AG04449 (cell line): ENCODE data around the gene JPH2.
"Not testable (repeated sequence)": the region's sequence is repeated elsewhere in the genome, so short reads cannot be mapped to it uniquely, and the experiment has no call there.

Experiments used
- CTCF ChIA-PET: fragments of 350-600 bp; formaldehyde crosslinking; extraction: SDS; loops from one replicate; lab custom pipeline; 2021; ENCODE audit warnings: antibody characterized with exemption; lab: Yijun Ruan, JAX
- POLR2A ChIA-PET: fragments of 400-600, 350-600 bp; formaldehyde crosslinking; extraction: SDS; loops from one replicate; lab custom pipeline; 2020; ENCODE audit warnings: antibody characterized with exemption, inconsistent platforms; lab: Yijun Ruan, JAX
- DNase-seq: peaks from one replicate; pipeline ENCODE4 v3.0.0-alpha.2; 2010; ENCODE audit warnings: low read depth, low spot score
- H3K4me3 ChIP-seq: 2 replicates; pipeline ENCODE4 v1.5.1; 2011; ENCODE audit warnings: low read depth, mild to moderate bottlenecking, control low read depth, low read length
- TF ChIP-seq, protein P1 (sequence below): IDR thresholded peaks from one replicate; pipeline ENCODE4 v1.5.1; 2011; ENCODE audit warnings: mild to moderate bottlenecking, moderate library complexity, low read length, control low read depth, inconsistent platforms; ENCODE audit not compliant: insufficient read depth; ENCODE audit errors: missing control alignments

The JPH2 gene

DNA sequence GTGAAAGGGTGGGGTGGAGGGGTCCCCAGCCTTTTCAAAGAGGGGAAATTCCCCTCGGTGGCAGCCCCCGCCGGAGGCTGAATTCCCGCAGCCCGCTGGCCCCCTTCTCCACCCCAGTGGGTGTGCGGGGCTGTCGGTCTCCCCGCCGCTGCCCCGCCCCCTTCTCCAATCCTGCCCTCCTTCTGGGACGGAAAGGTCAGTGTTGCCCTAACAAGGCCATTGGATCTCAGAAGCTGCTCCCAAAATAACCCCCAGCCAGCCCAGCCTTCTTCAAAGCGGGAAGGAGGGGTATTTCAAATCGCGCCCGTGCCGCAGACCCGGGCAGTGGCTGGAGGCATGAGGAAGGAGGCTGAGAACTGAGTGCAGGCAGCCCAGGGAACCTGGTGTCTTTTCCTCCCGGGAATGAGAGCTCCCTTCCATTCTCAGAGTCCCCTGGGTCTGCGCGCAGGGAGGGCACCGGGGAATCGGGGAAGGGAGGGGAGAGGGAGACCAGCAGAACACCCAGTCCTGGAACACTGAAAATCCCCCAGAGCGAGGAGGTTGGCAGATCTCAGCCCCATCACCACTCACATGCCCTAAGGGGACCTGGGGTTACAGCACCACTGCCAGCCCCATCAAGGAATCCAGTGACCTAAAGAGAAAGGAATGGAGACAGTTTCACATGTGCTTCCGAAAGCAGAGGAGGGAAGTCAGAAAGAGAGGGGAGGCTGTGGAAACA lies at the start of gene JPH2:
TSS of gene JPH2 (minus strand) at position 135 of the 718 bp plus-strand sequence. CDS start 483 bp downstream, outside the sequence.
- CTCF ChIA-PET = interaction anchor here (0.8 to 17.1 kb wide), 19 partner anchors 8 to 437 kb away, joined by 3 to 820 read pairs (median 6); partner anchors contain the start of genes FITM2 and OSER1
- peak within 1 kb of the TSS; percentile 62 for H3K4me3 ChIP-seq
- POLR2A ChIA-PET = interaction anchor here (0.7 to 1.8 kb wide), 6 partner anchors 21 to 70 kb away, joined by 3 to 10 read pairs (median 6); no protein-coding TSS in a partner anchor
- TF ChIP-seq, protein P1, sequence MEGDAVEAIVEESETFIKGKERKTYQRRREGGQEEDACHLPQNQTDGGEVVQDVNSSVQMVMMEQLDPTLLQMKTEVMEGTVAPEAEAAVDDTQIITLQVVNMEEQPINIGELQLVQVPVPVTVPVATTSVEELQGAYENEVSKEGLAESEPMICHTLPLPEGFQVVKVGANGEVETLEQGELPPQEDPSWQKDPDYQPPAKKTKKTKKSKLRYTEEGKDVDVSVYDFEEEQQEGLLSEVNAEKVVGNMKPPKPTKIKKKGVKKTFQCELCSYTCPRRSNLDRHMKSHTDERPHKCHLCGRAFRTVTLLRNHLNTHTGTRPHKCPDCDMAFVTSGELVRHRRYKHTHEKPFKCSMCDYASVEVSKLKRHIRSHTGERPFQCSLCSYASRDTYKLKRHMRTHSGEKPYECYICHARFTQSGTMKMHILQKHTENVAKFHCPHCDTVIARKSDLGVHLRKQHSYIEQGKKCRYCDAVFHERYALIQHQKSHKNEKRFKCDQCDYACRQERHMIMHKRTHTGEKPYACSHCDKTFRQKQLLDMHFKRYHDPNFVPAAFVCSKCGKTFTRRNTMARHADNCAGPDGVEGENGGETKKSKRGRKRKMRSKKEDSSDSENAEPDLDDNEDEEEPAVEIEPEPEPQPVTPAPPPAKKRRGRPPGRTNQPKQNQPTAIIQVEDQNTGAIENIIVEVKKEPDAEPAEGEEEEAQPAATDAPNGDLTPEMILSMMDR = no peak
- DNase-seq = no peak

DNA sequence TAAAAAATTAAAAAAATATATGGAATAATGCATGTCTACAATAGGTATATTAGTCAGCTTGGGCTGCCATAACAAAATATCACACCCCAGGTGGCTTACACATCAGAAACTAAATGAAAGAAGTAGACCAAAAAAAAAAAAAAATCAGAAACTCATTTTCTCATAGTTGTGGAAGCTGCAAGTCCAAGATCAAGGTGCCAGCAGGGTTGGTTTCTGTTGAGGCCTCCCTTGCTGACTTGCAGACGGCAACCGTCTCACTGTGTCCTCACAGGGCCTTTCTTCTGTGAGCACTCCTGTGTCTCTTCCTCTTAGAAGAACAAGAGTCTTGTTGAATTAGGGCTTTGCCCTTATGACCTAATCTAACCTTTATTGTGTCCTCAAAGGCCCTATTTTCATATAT lies 48.7 kb upstream of the JPH2 start:
- H3K4me3 ChIP-seq = no peak overlapping the region
- ChIA-PET POLR2A (interaction anchor here (0.6 kb wide), 1 partner anchor 26 kb away, joined by 3 read pairs; no protein-coding TSS in a partner anchor), CTCF (interaction anchor here (1.0 kb wide), 1 partner anchor 22 kb away, joined by 3 read pairs; no protein-coding TSS in a partner anchor)
- TF ChIP-seq, protein P1 = no peak
- no peak for DNase-seq

DNA sequence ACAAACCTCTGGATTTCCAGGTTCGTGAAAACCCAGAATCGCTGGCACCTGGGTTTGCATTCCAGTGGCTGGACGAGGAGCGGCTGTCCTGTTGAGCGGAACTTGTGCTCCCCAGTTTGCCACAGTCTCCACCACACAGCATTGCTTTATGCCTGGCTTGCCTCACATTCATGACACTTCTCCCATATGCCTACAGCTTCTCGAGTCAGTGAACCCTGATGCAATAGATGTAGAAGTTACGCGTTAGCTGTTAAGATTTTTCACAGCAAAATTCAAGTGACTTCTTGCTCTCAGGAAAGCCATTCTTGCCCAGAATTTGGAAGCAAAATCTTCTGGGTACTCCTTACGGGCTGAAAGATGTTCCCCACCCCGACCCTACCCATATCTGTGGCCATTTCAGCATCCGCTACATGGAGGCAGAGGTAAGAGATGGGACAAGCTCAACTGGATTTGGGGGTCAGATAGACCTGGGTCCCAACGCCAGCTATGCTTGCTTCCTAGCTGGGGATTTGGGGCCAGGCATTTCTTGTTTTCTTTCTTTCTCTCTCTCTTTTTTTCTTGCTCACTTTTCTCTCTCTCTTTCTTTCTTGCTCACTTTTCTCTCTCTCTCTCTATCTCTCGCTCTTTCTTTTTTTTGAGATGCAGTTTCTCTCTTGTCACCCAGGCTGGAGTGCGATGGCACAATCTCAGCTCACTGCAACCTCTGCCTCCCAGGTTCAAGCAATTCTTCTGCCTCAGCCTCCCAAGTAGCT lies 47.8 kb upstream of the JPH2 start:
- CTCF ChIA-PET = interaction anchor here (1.0 to 1.5 kb wide), 3 partner anchors 17 to 21 kb away, joined by 3 to 4 read pairs (median 4); no protein-coding TSS in a partner anchor
- no peak overlapping the region for H3K4me3 ChIP-seq
- POLR2A ChIA-PET = no interaction called here
- TF ChIP-seq, protein P1 = no peak
- DNase-seq = no peak

DNA sequence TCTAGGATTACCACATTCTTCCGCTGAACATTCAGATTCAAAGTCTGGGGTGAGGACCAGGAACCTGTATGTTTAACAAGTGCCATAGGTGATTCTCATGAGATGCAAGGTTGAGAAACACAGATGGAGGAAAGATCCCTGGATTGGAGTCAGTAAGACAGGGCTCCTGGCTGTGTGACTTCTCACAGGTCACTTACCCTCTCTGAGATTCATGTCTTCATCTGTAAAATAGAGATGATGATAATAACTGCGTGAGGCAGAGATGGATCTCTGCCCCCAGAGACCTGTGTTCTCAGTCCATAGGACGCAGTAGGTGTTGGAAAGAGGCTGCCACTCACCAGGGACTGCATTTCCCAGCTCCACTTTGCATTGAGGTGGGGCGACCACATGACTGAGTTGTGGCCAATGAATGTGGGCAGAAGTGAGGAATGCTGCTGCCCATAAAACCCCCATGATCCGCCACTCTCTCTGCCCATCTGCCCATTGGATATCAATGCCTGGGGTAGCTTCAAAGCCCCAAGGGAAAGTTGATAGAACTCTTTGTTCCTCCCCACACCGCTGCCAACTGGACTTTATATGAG lies 46.5 kb upstream of the JPH2 start:
- POLR2A ChIA-PET = no interaction called here
- no peak overlapping the region for H3K4me3 ChIP-seq
- CTCF ChIA-PET = interaction anchor here (1.0 to 1.2 kb wide), 3 partner anchors 13 to 16 kb away, joined by 3 to 6 read pairs (median 4); partner anchors contain the start of gene GDAP1L1
- DNase-seq = no peak
- TF ChIP-seq, protein P1 = no peak

DNA sequence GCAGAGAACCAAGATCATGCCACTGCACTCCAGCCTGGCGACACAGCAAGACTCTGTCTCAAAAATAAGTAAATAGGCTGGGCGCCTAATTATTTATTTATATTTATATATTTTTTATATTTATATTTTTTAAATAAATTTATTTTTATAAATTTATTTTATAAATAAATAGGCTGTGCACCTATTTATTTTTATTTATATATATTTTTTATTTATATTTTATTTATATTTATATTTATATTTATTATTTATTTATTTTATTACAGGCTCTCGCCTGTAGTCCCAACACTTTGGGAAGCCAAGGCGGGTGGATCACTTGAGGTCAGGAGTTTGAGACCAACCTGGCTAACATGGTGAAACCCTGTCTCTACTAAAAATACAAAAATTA lies 45.5 kb upstream of the JPH2 start:
- DNase-seq, POLR2A ChIA-PET, H3K4me3 ChIP-seq: not testable (repeated sequence)
- CTCF ChIA-PET = interaction anchor here (1.2 to 4.6 kb wide), 2 partner anchors 15 to 16 kb away, joined by 6 to 44 read pairs; no protein-coding TSS in a partner anchor

DNA sequence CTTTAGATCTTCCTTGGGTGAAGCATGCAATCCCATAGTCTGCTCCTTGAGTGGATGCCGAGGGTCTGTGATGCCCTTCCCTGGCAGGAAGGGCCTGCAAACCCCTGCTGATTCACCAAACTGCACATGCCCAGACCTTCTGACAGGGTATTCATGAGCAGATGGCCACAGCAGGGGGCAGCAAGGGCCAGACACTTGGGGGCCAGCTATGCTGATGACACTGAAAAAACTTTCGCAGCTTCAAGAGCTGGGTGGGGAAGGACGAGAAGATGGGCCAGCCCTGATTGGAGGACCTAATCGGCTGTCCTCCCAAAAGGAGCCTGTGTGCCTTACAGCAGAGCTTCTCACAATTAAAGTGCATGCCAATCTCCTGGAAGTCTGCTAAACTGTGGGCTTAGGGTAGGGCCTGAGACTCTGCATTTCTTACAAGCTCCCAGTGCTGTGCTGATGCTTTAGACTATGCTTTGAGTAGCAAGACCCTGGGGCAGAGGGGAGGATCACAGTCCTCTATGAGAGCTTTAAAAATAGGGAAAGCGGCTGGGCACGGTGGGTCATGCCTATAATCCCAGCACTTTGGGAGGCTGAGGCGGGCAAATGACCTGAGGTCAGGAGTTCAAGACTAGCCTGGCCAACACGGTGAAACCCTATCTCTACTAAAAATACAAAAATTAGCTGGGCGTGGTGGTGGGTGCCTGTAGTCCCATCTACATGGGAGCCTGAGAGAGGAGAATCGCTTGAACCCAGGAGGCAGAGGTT lies 44.9 kb upstream of the JPH2 start:
- DNase-seq = no peak
- TF ChIP-seq, protein P1 = no peak
- H3K4me3 ChIP-seq = no peak overlapping the region
- POLR2A ChIA-PET = no interaction called here
- CTCF ChIA-PET = interaction anchor here (4.6 kb wide), 1 partner anchor 15 kb away, joined by 44 read pairs; no protein-coding TSS in a partner anchor
